22Rv1 (cell line): ENCODE results near the gene IQCK.

Experiments used
- CTCF ChIP-seq: fragments of 450-650 bp; IDR thresholded peaks from 2 replicates; pipeline ENCODE4 v1.5.1; 2017; ENCODE audit warnings: mild to moderate bottlenecking
- ZFX ChIP-seq: fragments of 450-650 bp; IDR thresholded peaks from 2 replicates; pipeline ENCODE4 v1.6.1; 2017; ENCODE audit warnings: antibody characterized with exemption, borderline replicate concordance

GRCh38 chr16:19715566-19715965 is 2.5 kb upstream of the IQCK start:
- TF ChIP-seq CTCF (no peak), ZFX (no peak)
